ENCODE data around the gene IFT43.

The IFT43 gene

GRCh38 chr14:76080471-76080870 is 94.9 kb downstream of the IFT43 start:
- no peak for DNase-seq (ENCODE audit: low spot score)

- no peak for DNase-seq (ENCODE audit: low spot score)
Measured at GRCh38 chr14:76081642-76082041, 96.1 kb downstream of the IFT43 start.

DNA sequence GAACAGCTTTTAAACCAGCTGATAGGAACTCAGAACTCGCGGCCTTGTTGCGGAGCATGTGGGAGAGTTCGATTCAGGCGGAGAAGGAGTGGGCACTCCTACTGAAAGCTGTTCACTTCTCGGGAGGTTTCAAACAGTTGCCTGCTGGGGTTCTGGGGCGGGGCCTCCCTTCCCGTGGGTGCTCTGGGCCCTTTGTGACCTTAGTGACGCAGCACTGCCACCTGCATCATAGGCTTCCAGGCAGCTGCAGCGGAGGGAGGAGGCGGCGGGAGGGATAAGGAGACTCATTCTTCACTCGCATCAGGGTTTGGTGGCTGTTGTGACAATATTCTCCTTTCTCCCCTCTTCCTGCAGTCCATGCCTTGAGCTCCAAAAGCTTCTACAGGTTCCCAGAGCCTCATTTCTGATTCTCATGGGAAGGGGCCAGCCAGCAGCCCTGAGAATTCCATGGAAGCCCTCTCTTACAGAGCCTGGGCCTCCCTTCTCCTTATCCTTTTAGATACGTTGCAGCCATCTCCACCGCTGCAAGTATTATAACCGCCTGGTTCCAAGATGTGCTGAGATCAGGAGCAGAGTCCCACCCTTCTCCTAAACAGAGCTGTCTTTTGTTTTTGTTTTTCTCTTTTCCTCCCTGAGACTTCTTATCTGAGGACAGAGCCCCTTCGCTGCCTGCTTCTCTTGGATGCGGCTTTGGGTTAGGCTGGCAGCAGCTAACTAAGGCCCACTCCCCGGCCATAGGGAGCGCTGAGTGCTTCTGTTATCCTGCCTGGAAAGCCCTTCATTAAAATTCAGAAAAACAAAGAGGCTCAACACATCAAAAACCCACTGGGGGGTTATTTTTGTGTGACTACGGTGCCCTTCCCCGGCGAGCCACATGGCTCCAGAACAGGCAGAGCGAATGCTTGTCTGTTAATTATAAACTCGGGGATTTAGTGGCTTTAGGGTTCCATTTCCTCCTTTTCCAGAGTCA is 98.5 kb downstream of the IFT43 start:
- DNase-seq (ENCODE audit: low spot score), result no peak

- no peak for DNase-seq (ENCODE audit: low spot score)
Measured at GRCh38 chr14:76085358-76085757, 99.8 kb downstream of the IFT43 start.

- no peak for DNase-seq (ENCODE audit: low spot score)
Measured at GRCh38 chr14:76086636-76087035, 101.1 kb downstream of the IFT43 start.

GRCh38 chr14:76088326-76088725 is 102.8 kb downstream of the IFT43 start:
- DNase-seq (ENCODE audit: low spot score), result no peak

GRCh38 chr14:76088771-76089571 is 103.4 kb downstream of the IFT43 start:
- DNase-seq (ENCODE audit: low spot score), result no peak

DNA sequence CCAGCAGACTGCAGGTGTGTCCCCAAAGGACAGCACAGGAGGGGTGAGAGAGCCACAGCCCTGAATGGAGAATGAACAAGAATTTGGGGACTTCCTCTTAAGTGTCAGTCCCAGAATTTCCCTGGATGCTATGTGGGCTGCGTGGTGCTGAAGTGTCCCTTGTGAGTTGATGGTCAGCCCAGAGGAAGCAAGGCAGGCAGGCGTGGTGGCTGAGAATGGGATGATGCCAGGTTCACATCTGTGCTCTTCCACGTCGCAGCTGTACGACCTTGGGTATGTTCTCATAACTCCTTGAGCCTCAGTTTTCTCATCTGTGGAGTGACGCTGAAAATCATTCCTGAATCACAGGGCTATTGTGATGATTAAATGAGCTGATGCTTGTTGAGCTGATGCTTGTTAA is 104.0 kb downstream of the IFT43 start:
- no peak for DNase-seq (ENCODE audit: low spot score)

DNA sequence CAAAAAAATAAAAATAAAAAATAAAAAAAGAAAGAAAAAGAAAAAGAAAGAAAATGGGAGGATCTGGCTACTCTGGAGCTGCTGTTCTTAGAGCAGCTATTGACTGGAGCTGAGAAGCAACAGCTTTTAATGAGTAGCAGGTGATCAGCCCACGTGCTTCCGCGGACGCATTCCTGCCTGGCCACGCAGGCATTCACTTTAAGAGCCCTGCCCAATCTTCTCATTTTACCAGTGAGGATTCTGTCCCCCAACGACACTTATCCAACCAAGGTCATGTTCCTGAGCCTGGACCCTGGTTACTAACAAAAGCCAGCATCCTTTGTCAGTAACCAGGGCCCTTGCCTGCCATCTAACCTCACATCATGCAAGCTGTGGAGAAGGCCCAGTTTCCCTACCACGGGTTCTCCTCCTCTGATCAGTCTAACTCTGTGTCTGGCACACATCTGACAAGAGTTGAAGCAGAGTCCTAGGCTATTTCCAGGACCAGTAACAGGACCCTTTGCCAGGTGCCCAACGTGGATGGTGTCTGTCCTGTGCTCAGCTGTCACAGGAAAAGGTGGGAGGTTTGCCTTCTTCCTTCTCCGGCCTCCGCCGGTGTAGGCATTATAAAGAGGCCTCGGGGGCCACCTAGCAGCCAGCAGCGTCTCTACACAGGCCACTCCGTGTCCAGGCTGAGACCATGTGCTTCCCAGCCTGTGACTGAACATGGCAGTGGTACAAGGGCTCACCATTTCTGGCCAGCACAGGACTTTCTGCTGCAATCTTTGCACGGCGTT is 105.2 kb downstream of the IFT43 start:
- DNase-seq (ENCODE audit: low spot score), result no peak

- DNase-seq (ENCODE audit: low spot score), result no peak
Measured at GRCh38 chr14:76093077-76093476, 107.5 kb downstream of the IFT43 start.

GRCh38 chr14:76096257-76096656 is 110.7 kb downstream of the IFT43 start:
- no peak for DNase-seq (ENCODE audit: low spot score)

GRCh38 chr14:76097547-76097946 is 112.0 kb downstream of the IFT43 start:
- DNase-seq (ENCODE audit: low spot score), result no peak

- DNase-seq (ENCODE audit: low spot score), result no peak
Measured at GRCh38 chr14:76098047-76098446, 112.5 kb downstream of the IFT43 start.

DNA sequence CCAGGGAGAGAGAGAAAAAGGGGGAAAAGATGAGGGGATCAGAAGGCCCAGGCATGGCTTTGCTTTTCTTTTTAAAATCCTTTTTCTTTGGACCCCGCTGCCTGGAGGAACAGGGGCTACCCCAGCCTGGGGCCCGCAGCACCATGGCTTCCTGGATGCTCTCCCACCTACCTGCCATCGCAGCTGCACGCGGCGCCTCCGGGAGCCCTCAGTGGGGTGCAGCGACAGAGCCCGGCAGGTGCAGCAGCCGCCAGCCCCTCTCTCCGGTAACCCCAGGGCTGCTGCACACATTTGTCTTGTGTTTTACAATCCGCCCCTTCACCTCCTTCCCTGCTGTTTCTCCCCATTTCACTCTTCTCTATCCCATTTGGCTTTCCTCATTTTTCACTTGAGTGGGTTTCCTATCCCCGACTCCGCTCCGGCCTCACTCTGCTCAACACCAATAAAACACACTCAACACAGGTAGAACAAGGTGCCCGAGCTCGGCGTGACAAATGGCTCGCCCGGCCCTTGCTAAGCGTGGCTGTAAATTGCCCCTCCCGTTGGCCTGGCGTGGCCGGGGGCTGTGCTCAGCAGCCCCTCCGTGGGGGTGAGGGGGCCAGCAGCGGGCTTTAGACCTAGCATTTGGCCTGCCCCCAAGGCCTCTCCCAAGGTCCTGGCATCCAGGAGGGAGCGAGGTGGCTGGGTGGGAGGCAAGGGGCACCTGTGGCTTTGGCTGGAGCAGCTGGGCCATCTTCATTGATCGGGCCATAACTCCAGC is 113.5 kb downstream of the IFT43 start:
- DNase-seq (ENCODE audit: low spot score), result no peak

GRCh38 chr14:76100236-76100635 is 114.7 kb downstream of the IFT43 start:
- no peak for DNase-seq (ENCODE audit: low spot score)

GRCh38 chr14:76101391-76102379 is 116.1 kb downstream of the IFT43 start:
- no peak for DNase-seq (ENCODE audit: low spot score)

GRCh38 chr14:76104802-76105355 is 119.3 kb downstream of the IFT43 start:
- DNase-seq (ENCODE audit: low spot score), result no peak

- DNase-seq (ENCODE audit: low spot score), result no peak
Measured at GRCh38 chr14:76106188-76106587, 120.6 kb downstream of the IFT43 start.

DNA sequence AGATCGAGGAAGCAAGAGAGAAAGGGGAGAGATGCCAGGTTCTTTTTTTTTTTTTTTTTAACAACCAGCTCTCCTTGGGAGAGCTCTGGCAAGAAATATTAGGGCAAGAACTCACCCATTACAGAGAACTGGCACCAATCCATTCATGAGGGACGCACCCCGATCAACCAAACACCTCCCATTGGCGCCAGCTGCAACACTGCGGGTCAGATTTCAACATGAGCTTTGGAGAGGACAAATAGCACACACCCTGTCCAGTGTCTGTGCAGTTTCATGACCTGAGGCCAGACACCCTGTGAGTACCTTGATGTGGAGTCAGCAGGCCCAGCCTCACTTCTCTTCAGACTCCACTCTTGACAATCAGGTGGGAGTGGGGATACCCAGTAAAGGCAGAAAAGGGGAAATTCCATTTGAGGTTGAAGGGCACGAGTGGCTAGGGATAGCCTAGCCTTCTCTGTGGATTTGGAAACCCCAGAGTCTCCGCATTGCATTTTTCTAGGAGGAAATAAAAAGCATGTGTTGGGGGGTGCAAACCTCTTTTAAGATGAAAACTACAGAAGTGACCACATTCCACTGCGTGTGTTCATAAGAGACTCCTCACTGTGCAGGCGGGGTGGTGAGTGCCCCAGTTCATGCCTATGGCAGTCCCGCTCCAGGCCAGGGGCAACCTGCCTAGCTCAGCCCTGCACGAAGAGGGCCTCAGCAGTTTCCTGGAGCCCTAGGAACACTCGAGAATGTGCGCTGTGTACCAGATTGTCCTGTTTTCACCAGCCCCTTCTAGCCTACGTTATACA is 123.7 kb downstream of the IFT43 start:
- DNase-seq (ENCODE audit: low spot score), result no peak
